SK-N-DZ (cell line): ENCODE results near the gene ST3GAL3.

Experiments used
- DNase-seq: peaks from one replicate; pipeline ENCODE4 v3.0.0-alpha.2; 2015; ENCODE audit warnings: low spot score

The ST3GAL3 gene

DNA sequence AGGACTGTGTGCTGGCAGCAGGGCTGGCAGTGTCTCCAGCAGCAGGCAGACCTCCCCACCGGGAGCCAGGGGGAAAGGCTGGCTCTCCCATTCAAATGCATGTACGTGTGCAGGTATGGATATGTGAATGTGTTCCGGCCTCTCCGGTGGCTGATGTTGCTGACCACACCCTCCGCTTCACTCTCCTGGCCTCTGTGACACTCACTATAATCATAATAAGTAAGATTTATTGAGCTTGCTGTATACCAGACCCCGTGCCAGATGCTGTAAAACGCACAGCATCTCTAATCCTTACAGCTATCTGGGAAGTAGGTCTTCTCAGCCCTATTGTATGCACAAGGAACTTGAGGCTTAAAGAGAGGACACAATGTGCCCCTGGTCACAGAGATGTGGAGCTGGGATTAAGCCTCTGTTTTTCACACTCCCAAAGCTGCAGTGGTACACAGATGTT is 205.7 kb downstream of the ST3GAL3 start:
- DNase-seq = peak; percentile 31

- DNase-seq = no peak
Measured at GRCh38 chr1:43913666-43914360, 206.5 kb downstream of the ST3GAL3 start.

DNA sequence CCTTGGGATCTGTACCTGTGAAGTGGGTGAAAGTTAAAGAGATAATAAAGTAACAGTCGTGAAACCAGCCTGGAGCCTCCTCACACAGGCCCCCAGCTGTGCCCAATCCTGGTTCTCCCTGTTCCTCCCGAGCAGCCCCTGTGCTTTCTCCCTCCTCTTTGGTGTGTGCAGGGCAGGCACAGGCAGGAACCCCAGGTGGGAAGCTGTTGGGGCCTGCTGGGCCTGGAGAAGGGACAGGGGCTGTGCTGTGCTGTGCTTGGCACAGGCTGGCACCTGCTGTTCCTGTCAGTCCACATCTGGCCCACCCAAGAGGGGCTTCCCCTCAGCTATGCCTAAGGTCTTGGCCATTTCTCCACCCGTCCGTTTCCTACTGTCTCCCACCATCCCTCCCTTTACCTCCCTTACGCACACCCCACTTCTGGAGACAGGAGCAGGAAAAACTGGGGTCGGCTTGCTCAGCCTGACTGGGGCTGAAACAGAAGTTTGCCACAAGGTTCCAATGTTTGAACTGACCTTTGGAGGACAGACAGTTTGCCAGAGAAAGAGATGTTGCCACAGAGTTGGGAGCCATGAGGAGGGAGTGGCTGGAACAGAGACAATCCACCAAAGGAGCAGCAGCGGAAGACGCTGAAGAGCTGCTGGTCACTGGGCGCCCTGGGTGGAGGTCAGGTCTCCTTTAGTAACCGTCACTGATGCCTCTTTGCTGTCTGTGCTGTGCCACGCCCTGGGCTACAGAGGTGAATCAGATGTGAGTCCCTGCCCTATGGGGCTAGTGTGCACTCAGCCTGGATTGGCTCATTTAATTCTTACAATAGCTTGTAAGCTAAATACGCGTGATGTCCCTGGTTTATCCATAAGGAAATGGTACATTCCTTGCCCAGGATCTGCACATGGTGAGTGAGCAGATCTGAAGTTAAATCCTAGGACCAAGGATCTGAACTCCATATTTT is 207.5 kb downstream of the ST3GAL3 start:
- no peak for DNase-seq

DNA sequence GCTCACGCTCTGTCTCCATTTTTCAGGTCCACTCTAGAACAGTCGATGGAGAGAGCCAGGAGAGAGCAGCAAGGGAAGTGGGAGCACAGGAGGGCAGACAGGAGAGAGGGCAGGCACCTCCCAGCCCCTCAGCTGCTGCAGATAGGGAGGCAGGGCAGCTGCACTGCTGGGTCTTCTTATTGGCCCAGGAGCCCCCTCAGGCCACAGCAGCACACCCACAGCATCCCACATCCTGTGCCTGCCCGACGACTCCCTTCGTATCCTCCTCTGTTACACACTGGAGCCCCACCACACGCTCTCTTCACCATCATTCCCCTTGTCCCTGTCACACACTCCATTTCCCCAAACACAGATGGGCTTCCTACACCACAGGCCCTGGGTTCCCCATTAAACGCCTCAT is 212.6 kb downstream of the ST3GAL3 start:
- no peak for DNase-seq

DNA sequence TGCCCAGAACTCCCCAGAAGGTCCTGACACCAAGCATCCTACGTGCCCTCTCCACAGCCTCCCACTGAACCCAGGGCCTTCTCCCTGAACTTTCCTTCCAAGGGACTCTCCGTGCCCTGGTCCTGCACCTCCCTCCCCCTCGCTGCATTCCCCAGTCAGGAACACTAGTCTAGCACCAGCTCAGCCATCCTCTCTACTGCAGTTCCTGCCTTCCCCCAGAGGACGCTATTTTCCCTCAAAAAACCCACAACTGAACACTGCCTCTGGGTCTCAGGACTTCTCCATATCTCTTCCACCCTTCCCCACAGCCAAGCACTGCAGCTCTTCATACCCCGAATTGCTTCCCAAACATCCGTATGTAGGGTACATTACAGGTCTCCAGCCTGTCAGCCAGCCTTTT is 213.7 kb downstream of the ST3GAL3 start:
- no peak for DNase-seq

- DNase-seq = no peak
Measured at GRCh38 chr1:43924516-43924915, 217.2 kb downstream of the ST3GAL3 start.

DNA sequence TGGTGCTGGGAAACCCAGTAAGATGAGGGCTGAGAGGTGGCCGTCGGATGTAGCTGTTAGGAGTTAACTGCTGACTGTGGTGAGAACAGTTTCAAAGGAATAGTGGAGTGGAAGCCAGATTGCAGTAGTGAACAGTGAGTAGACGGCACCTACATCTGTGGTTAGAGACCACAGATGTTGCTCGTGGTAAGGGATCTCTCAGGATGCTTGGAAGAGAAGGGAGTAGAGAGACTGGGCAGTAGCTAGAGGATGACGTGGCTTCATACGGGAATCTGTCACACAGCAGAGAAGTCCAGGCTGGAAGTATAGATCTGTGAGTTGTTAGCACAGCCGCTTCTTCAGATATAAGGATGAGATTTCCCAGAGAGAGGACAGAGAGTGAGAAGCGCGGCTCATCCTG is 218.5 kb downstream of the ST3GAL3 start:
- DNase-seq = no peak

DNA sequence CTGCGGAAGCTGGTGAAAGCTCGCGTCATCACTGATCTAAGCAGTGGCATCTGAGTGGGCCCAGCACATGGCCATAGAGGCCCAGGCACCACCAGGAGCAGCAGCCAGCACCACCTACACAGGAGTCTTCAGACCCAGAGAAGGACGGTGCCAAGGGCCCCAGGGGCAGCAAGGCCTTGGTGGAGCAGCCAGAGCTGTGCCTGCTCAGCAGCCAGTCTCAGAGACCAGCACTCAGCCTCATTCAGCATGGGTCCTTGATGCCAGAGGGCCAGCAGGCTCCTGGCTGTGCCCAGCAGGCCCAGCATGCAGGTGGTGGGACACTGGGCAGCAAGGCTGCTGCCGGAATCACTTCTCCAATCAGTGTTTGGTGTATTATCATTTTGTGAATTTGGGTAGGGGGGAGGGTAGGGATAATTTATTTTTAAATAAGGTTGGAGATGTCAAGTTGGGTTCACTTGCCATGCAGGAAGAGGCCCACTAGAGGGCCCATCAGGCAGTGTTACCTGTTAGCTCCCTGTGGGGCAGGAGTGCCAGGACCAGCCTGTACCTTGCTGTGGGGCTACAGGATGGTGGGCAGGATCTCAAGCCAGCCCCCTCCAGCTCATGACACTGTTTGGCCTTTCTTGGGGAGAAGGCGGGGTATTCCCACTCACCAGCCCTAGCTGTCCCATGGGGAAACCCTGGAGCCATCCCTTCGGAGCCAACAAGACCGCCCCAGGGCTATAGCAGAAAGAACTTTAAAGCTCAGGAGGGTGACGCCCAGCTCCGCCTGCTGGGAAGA is 223.0 kb downstream of the ST3GAL3 start:
- no peak for DNase-seq

DNA sequence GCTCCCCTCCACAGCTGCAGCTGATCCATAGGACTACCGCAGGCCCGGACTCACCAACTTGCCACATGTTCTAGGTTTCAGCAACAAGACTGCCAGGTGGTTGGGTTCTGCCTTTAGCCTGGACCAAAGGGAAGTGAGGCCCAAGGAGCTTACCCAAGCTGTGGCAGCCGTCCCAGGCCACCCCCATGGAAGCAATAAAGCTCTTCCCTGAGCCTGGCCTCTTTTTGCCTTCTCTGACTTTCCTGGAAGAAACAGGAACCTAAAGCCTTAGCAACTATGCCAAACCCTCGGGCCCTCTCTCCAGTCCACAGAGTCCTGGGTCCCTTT is 223.6 kb downstream of the ST3GAL3 start:
- DNase-seq = no peak

- DNase-seq = no peak
Measured at GRCh38 chr1:43931711-43932660, 224.7 kb downstream of the ST3GAL3 start.

- DNase-seq = no peak
Measured at GRCh38 chr1:43932786-43933385, 225.6 kb downstream of the ST3GAL3 start.

- no peak for DNase-seq
Measured at GRCh38 chr1:43933386-43934100, 226.2 kb downstream of the ST3GAL3 start, which contains the start of gene ARTN. ARTN (plus strand) TSS chr1:43933801; CDS start chr1:43935657, 1,856 bp downstream.

DNA sequence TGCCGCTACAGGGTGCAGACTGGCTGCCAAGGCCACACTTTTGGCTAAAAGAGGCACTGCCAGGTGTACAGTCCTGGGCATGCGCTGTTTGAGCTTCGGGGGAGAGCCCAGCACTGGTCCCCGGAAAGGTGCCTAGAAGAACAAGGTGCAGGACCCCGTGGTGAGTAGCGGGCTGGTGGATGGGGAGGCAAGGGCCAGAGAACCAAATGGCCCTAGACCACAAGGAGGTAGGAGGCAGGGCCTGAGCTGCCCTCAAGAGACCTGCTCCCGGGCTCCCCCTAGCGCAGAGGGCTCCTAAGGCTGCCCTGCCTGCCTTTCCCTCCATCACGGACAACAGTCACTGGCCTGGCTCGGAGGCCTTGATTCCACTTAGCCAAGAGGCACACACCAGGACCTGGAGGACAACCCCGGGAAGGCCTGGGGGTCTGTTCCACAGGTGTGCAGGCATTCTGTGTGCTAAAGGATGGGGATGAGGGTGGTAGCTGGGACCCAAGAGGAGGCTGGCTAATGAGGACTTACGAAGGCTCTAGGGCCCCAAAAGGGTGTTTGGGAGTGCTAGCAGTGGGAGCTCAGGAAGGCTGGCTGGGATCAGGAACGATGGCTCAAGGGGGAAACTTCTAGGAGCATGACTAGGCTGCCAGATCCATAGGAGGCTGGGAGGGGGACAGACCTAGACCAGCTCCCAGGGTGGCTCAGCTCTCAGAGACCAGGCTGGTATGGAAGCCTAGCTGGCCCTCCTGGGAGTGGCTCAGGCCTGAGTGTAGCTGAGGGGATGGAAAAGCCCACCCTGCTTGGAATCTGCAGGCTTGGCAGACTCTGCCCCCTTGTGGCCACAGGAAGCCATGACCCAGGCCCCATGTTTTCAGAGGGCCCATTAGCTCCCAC is 227.0 kb downstream of the ST3GAL3 start:
- DNase-seq = peak; percentile 83

GRCh38 chr1:43934986-43935324 is 227.6 kb downstream of the ST3GAL3 start:
- no peak for DNase-seq

DNA sequence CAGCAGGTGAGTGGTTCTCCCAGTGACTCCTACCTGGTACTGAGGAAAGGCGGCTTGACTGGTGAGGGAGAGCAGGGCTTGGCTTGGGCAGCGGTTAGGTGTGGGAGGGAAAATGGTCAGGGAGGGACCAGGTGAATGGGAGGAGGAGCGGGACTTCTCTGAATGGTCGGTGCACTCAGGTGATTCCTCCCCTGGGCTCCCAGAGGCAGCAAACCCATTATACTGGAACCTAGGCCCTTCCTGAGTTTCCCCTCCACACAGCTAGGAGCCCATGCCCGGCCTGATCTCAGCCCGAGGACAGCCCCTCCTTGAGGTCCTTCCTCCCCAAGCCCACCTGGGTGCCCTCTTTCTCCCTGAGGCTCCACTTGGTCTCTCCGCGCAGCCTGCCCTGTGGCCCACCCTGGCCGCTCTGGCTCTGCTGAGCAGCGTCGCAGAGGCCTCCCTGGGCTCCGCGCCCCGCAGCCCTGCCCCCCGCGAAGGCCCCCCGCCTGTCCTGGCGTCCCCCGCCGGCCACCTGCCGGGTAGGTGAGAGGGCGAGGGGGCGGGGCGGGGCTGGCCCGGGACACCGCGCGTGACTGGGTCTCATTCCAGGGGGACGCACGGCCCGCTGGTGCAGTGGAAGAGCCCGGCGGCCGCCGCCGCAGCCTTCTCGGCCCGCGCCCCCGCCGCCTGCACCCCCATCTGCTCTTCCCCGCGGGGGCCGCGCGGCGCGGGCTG is 228.5 kb downstream of the ST3GAL3 start:
- DNase-seq = no peak

DNA sequence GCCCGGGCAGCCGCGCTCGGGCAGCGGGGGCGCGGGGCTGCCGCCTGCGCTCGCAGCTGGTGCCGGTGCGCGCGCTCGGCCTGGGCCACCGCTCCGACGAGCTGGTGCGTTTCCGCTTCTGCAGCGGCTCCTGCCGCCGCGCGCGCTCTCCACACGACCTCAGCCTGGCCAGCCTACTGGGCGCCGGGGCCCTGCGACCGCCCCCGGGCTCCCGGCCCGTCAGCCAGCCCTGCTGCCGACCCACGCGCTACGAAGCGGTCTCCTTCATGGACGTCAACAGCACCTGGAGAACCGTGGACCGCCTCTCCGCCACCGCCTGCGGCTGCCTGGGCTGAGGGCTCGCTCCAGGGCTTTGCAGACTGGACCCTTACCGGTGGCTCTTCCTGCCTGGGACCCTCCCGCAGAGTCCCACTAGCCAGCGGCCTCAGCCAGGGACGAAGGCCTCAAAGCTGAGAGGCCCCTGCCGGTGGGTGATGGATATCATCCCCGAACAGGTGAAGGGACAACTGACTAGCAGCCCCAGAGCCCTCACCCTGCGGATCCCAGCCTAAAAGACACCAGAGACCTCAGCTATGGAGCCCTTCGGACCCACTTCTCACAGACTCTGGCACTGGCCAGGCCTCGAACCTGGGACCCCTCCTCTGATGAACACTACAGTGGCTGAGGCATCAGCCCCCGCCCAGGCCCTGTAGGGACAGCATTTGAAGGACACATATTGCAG is 229.3 kb downstream of the ST3GAL3 start:
- peak; percentile 66 for DNase-seq

DNA sequence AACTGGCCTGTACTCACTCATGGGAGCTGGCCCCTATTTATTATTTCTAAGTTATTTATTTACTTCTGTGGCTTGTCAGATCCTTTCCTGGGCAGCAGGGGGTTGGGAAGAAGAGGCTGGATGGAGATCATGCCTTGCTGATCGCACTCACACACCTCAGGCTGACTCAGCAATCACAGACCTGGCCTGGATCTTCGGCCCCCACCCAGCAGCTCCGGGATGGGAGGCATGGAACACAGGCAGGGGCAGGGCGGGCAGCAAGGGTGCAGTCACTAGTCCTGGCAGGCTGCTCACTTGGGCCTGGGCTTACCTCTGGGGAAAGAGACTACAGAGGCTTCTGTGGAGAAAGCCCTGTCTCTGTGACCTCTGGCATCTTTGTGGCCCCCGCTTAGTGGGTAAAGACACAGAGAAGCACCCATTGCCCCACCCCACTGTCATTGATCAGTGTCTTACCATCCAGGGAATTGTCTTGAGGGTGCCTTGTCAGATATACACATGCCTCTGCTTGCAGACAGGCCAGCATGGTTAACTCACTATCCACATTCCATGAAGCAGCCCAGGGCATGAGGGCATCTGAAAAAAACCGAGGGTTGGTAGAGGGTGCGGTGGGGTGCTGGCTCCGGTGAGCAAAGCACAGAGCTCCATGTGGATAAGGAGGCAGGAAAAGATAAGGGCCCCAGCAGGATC is 230.0 kb downstream of the ST3GAL3 start:
- DNase-seq = no peak
